ENCODE data around the gene CHST9.

CHST9 gene

DNA sequence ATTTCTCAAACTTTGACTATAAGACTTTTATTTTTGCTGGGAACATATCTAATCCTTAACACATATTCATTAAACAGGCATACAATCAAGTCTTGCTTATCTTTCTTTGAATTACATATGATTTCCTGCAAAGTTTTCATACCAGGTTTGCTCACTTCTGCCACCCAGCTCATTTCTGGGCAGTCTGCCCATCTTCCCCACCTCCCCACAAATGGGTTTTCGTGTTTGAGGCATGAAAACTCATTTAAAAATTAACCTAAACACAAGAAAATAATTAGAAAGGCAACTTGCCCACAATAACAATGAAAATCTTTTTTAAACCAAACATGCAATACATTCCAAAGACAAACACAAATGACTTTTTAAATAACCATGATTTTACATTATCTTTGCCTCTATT is 3.4 kb downstream of the CHST9 start:
- Histone ChIP-seq H3K27ac (no peak overlapping the region), H3K27me3 (ENCODE audit: insufficient read depth, low read depth) (no peaks in the 10 kb centered on the region; the same call in 1 of the 2 replicates), H3K36me3 (ENCODE audit: insufficient read depth) (no peaks in the 10 kb centered on the region), H3K4me2 (no peak overlapping the region), H3K4me3 (IDR thresholded peaks at IDR 0.05; ENCODE audit: insufficient read depth, low read depth, low read length) (no peak overlapping the region), H2AFZ (ENCODE audit: low read depth) (no peak overlapping the region), H3K79me2 (ENCODE audit: insufficient read depth, low read depth) (no peaks in the 10 kb centered on the region), H3K4me1 (ENCODE audit: low read depth, poor library complexity, severe bottlenecking) (no peaks in the 10 kb centered on the region), H4K20me1 (ENCODE audit: insufficient read depth) (no peaks in the 10 kb centered on the region), H3K9ac (no peak overlapping the region)
- TF ChIP-seq, protein P1, sequence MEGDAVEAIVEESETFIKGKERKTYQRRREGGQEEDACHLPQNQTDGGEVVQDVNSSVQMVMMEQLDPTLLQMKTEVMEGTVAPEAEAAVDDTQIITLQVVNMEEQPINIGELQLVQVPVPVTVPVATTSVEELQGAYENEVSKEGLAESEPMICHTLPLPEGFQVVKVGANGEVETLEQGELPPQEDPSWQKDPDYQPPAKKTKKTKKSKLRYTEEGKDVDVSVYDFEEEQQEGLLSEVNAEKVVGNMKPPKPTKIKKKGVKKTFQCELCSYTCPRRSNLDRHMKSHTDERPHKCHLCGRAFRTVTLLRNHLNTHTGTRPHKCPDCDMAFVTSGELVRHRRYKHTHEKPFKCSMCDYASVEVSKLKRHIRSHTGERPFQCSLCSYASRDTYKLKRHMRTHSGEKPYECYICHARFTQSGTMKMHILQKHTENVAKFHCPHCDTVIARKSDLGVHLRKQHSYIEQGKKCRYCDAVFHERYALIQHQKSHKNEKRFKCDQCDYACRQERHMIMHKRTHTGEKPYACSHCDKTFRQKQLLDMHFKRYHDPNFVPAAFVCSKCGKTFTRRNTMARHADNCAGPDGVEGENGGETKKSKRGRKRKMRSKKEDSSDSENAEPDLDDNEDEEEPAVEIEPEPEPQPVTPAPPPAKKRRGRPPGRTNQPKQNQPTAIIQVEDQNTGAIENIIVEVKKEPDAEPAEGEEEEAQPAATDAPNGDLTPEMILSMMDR (conservative IDR thresholded peaks at IDR 0.05; ENCODE audit: low read depth, low read length) = no peak

DNA sequence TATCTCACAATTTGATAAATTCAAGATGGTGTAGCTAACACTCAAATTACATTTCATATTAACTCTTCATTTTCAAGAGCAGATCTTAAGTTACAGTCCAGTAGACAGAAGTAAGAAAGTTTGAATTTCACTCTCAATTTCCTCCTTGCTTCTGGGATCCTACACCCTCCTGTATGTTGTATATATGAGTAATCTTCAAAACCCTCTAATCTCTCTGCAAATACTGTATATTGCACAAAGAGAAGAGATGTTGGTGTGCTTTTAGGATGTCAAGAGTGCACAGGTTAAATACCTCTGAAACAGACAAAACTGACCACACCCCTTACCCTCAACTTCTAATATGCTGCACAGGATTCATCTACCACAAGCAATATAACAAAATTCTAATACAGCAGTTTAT is 6.7 kb downstream of the CHST9 start:
- H3K4me2 ChIP-seq = no peak overlapping the region
- no peaks in the 10 kb centered on the region for H3K27me3 ChIP-seq (ENCODE audit: insufficient read depth, low read depth)
- TF ChIP-seq, protein P1 (conservative IDR thresholded peaks at IDR 0.05; ENCODE audit: low read depth, low read length) = no peak
- no peaks in the 10 kb centered on the region for H4K20me1 ChIP-seq (ENCODE audit: insufficient read depth)
- no peak overlapping the region for H2AFZ ChIP-seq (ENCODE audit: low read depth)
- H3K27ac ChIP-seq = no peak overlapping the region
- H3K79me2 ChIP-seq (ENCODE audit: insufficient read depth, low read depth) = no peaks in the 10 kb centered on the region
- H3K36me3 ChIP-seq (ENCODE audit: insufficient read depth) = no peaks in the 10 kb centered on the region
- no peak overlapping the region for H3K9ac ChIP-seq
- no peaks in the 10 kb centered on the region for H3K4me1 ChIP-seq (ENCODE audit: low read depth, poor library complexity, severe bottlenecking)
- H3K4me3 ChIP-seq (IDR thresholded peaks at IDR 0.05; ENCODE audit: insufficient read depth, low read depth, low read length) = no peak overlapping the region

DNA sequence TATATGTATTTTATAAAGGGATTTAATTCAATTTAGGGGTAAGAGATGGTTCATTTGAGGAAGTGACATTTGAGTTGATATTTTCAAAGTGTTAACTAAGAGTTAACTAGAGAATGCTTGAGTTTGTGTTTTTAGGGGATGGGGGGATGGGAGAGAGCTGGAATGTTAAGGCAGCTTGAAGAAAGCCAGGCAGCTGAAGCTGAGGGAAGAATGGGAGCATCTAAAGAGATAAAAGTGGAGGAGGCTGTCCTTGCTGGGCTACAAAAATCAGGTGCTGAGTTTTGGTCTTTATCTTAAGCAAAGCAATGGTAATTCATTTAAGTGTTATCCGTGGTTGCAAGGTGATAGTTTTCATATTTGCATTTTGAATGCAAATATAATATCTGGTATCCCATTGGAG is 9.2 kb downstream of the CHST9 start:
- no peaks in the 10 kb centered on the region for H3K79me2 ChIP-seq (ENCODE audit: insufficient read depth, low read depth)
- TF ChIP-seq, protein P1 (conservative IDR thresholded peaks at IDR 0.05; ENCODE audit: low read depth, low read length) = no peak
- no peak overlapping the region for H2AFZ ChIP-seq (ENCODE audit: low read depth)
- no peaks in the 10 kb centered on the region for H3K27me3 ChIP-seq (ENCODE audit: insufficient read depth, low read depth)
- H3K4me3 ChIP-seq (IDR thresholded peaks at IDR 0.05; ENCODE audit: insufficient read depth, low read depth, low read length) = no peak overlapping the region
- H3K4me2 ChIP-seq = no peak overlapping the region
- no peaks in the 10 kb centered on the region for H3K36me3 ChIP-seq (ENCODE audit: insufficient read depth)
- H3K4me1 ChIP-seq (ENCODE audit: low read depth, poor library complexity, severe bottlenecking) = no peaks in the 10 kb centered on the region
- no peak overlapping the region for H3K27ac ChIP-seq
- no peaks in the 10 kb centered on the region for H4K20me1 ChIP-seq (ENCODE audit: insufficient read depth)
- no peak overlapping the region for H3K9ac ChIP-seq

DNA sequence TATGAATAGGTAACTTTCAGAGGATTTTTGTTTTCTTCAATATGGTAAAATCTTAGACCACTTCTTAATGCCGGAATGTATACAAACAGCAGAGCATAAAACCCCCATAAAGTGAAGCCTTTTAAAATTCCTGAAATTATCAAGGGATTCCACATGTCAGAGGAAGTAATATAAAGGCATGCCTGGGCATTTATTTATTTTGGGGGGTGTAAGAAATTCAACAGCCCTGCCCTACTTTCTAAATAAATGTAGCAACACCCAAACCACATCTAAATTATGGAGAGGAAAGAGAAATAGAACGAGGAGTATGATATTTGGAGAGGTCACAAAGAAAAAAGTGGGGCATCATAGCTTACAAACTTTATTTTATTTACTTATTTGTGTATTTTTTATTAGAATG is 9.9 kb downstream of the CHST9 start:
- H3K4me2 ChIP-seq = no peak overlapping the region
- H3K79me2 ChIP-seq (ENCODE audit: insufficient read depth, low read depth) = no peaks in the 10 kb centered on the region
- H2AFZ ChIP-seq (ENCODE audit: low read depth) = no peak overlapping the region
- no peak overlapping the region for H3K4me3 ChIP-seq (IDR thresholded peaks at IDR 0.05; ENCODE audit: insufficient read depth, low read depth, low read length)
- no peak overlapping the region for H3K27ac ChIP-seq
- H3K27me3 ChIP-seq (ENCODE audit: insufficient read depth, low read depth) = no peaks in the 10 kb centered on the region
- TF ChIP-seq, protein P1 (conservative IDR thresholded peaks at IDR 0.05; ENCODE audit: low read depth, low read length) = no peak
- no peaks in the 10 kb centered on the region for H3K36me3 ChIP-seq (ENCODE audit: insufficient read depth)
- no peaks in the 10 kb centered on the region for H4K20me1 ChIP-seq (ENCODE audit: insufficient read depth)
- H3K4me1 ChIP-seq (ENCODE audit: low read depth, poor library complexity, severe bottlenecking) = no peaks in the 10 kb centered on the region
- H3K9ac ChIP-seq = no peak overlapping the region
